ENCODE data around the gene NDUFS2. TPM values are rescaled to one million over a fixed set of nuclear protein-coding genes. Genes with fewer than 3 reads are reported as not detected.

NDUFS2 gene
- total RNA-seq: 100 to 1,000 TPM; 214 to 460 (median 297) TPM
- 100 to 1,000 TPM; 157 to 189 TPM for polyA plus RNA-seq
- long read RNA-seq, donor 1, partial matches to known transcripts: 773 of 804 reads
- long read RNA-seq, donor 1, other reads (novel, unspliced or antisense): 30 of 804 reads
- long read RNA-seq, donor 2, transcript NDUFS2-202 (13 exons, 2,064 nt): major isoform, 16 of 2,207 reads
- long read RNA-seq, donor 2, partial matches to known transcripts: 2,103 of 2,207 reads
- long read RNA-seq, donor 2, other reads (novel, unspliced or antisense): 86 of 2,207 reads
- long read RNA-seq, donor 3, partial matches to known transcripts: 447 of 463 reads
- long read RNA-seq, donor 3, other reads (novel, unspliced or antisense): 13 of 463 reads

DNA sequence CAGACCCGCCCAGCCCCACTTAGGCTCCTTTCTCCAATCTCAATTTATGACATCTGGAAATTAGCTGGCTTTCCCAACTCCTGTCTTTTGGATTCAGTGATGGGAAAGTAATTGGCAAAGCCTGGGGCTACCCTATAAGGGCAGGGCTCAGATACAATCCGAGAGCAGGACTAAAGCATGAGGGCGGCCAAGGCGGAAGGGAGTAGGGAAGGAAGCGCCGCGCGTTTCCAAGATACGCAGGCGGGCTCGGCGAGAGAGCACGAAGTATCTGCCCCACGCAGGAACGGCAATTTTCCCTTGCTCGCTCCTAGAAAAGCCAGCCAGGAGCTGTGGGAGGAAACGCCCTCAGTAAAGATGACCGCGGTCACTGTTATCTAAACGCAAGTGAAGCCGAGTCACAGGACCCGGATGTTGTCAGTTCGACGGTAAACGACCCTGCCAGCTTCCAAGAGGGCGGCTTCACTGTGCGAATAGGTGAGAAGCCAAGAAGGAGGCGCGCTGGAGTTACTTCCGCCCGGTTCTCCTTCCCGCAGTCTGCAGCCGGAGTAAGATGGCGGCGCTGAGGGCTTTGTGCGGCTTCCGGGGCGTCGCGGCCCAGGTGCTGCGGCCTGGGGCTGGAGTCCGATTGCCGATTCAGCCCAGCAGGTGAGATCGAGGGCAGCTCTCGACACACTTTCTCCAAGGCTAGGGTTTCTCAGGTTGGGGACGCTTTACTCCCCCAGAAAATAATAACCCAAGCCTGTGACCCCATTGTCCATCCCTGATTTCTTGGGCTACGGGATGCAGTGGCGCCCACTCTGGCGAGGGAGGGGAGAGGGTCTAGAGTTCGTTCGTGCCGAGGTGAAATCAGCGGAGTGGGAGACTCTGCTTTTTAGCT is at the start of gene NDUFS2:
NDUFS2 (plus strand) TSS at position 532 of the 877 bp plus-strand sequence; CDS start at position 551, 19 bp downstream.
- H3K9me3 ChIP-seq: no peaks in the 10 kb centered on the region
- WGBS, 4 donors: 1 to 2% (median 2%) methylated on average over 43 to 53 of the region's 53 CpGs
- ATAC-seq: peak; percentile 81 to 92 (median 84)
- H3K4me1 ChIP-seq: peaks cover 6 to 91% (median 78%) of the 10 kb centered on the region in 12 donors
- peaks cover 0 to 40% (median 37%) of the 10 kb centered on the region in 9 donors for H3K36me3 ChIP-seq
- TF ChIP-seq, protein P1, sequence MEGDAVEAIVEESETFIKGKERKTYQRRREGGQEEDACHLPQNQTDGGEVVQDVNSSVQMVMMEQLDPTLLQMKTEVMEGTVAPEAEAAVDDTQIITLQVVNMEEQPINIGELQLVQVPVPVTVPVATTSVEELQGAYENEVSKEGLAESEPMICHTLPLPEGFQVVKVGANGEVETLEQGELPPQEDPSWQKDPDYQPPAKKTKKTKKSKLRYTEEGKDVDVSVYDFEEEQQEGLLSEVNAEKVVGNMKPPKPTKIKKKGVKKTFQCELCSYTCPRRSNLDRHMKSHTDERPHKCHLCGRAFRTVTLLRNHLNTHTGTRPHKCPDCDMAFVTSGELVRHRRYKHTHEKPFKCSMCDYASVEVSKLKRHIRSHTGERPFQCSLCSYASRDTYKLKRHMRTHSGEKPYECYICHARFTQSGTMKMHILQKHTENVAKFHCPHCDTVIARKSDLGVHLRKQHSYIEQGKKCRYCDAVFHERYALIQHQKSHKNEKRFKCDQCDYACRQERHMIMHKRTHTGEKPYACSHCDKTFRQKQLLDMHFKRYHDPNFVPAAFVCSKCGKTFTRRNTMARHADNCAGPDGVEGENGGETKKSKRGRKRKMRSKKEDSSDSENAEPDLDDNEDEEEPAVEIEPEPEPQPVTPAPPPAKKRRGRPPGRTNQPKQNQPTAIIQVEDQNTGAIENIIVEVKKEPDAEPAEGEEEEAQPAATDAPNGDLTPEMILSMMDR (IDR thresholded peaks at IDR 0.05): peak in 2 of 12 donors; percentile 7 to 25
- TF ChIP-seq POLR2A (IDR thresholded peaks at IDR 0.05): peak; percentile 83 to 86
- no peaks in the 10 kb centered on the region for H3K27me3 ChIP-seq
- peak; percentile 97 to 99 (median 99) for DNase-seq
- H3K4me3 ChIP-seq: peak within 1 kb of the TSS; percentile 66 to 92 (median 80)
- H3K27ac ChIP-seq: peak within 1 kb of the TSS; percentile 93 to 99 (median 97)
- intact Hi-C loops (cut with DNase I): loop anchor here in 3 of 10 donors (1.0 to 5.0 kb wide), 3 partner anchors 23 to 180 kb away; partner anchors contain the start of gene TOMM40L (in 1 of the 3)

GRCh38 chr1:161153176-161153575 is 49.0 kb upstream of the NDUFS2 start:
- 19 to 25% (median 24%) methylated on average over 9 of the region's 9 CpGs for WGBS, 4 donors
- Histone ChIP-seq H3K27me3 (no peaks in the 10 kb centered on the region), H3K27ac (peak overlapping the region; percentile 79 to 99 (median 94)), H3K36me3 (peaks cover 0 to 16% (median 13%) of the 10 kb centered on the region in 9 donors), H3K9me3 (no peaks in the 10 kb centered on the region), H3K4me3 (peak overlapping the region; percentile 59 to 93 (median 80)), H3K4me1 (peaks cover 0 to 21% (median 8%) of the 10 kb centered on the region in 12 donors)
- ATAC-seq: no peak
- intact Hi-C loops (cut with DNase I): loop anchor here in 2 of 10 donors (1.0 to 5.0 kb wide), 2 partner anchors 20 to 156 kb away; no protein-coding TSS in a partner anchor
- TF ChIP-seq, protein P1 (IDR thresholded peaks at IDR 0.05): no peak
- TF ChIP-seq POLR2A (IDR thresholded peaks at IDR 0.05): no peak
- DNase-seq: no peak

- intact Hi-C loops (cut with DNase I): loop anchor here in 2 of 10 donors (1.0 to 5.0 kb wide), 2 partner anchors 21 to 157 kb away; no protein-coding TSS in a partner anchor
- DNase-seq (peak; percentile 80 to 87 (median 84)), ATAC-seq (peak; percentile 90 to 95 (median 94))
- Histone ChIP-seq H3K27ac (peak within 1 kb of the TSS; percentile 79 to 99 (median 94)), H3K27me3 (no peaks in the 10 kb centered on the region), H3K36me3 (peaks cover 0 to 22% (median 15%) of the 10 kb centered on the region in 9 donors), H3K4me1 (peaks cover 0 to 27% (median 11%) of the 10 kb centered on the region in 12 donors), H3K9me3 (no peaks in the 10 kb centered on the region), H3K4me3 (peak within 1 kb of the TSS; percentile 59 to 93 (median 80))
- TF ChIP-seq, protein P1 (IDR thresholded peaks at IDR 0.05): no peak
- peak in 1 of 2 donors; percentile 33 for TF ChIP-seq POLR2A (IDR thresholded peaks at IDR 0.05)
- WGBS, 4 donors: 0 to 2% (median 1%) methylated on average over 33 of the region's 33 CpGs
Observed at GRCh38 chr1:161153682-161154337, 48.4 kb upstream of the NDUFS2 start, which contains the start of gene UFC1. UFC1 (plus strand) TSS chr1:161153978; CDS start chr1:161153998, 20 bp downstream.
